Mesothelial cell of epicardium (in vitro differentiated cells): ENCODE measurements around the gene CGAS. TPM values are rescaled to one million over a fixed set of nuclear protein-coding genes. Genes with fewer than 3 reads are reported as not detected.
"Not testable (repeated sequence)": the region's sequence is repeated elsewhere in the genome, so short reads cannot be mapped to it uniquely, and the experiment has no call there.

ENCODE experiments used
- DNase-seq, 2 experiments: peaks; one replicate each; pipeline ENCODE4 v3.0.0; 2021; ENCODE audit warnings: low spot score in 2 of 2; ENCODE audit not compliant: unreplicated experiment in 2 of 2
- H3K27ac Mint-ChIP-seq: 2 replicates; pipeline ENCODE4 v1.8.0; 2021; ENCODE audit warnings: mixed read lengths
- H3K27me3 Mint-ChIP-seq: 2 replicates; pipeline ENCODE4 v1.8.0; 2021; ENCODE audit warnings: low read depth, mixed read lengths
- H3K36me3 Mint-ChIP-seq: 2 replicates; pipeline ENCODE4 v1.8.0; 2021; ENCODE audit warnings: mixed read lengths
- H3K4me1 Mint-ChIP-seq: 2 replicates; pipeline ENCODE4 v1.8.0; 2021; ENCODE audit warnings: mixed read lengths
- H3K4me3 Mint-ChIP-seq: 2 replicates; pipeline ENCODE4 v1.8.0; 2021; ENCODE audit warnings: mild to moderate bottlenecking, moderate library complexity, mixed read lengths
- H3K9me3 Mint-ChIP-seq: 2 replicates; pipeline ENCODE4 v1.8.0; 2021; ENCODE audit warnings: mixed read lengths
- CTCF ChIP-seq: fragments of 200-600 bp; sonication (generic); IDR thresholded peaks from one replicate; pipeline ENCODE4 v1.5.0; 2021; ENCODE audit warnings: antibody characterized with exemption; ENCODE audit not compliant: unreplicated experiment
- total RNA-seq: library from RNA; stranded (reverse); gene quantifications from 3 replicates; pipeline ENCODE4 v1.2.1, GENCODE V29; 2021

The CGAS gene
- total RNA-seq, 1 donor from 2014 or later = 0.65 TPM

- Mint-ChIP-seq H3K4me1 (no peaks in the 10 kb centered on the region), H3K4me3 (no peak within 1 kb of the TSS), H3K27me3 (peaks cover 2% of the 10 kb centered on the region), H3K36me3 (no peaks in the 10 kb centered on the region), H3K27ac (no peak within 1 kb of the TSS), H3K9me3 (no peaks in the 10 kb centered on the region)
- no peak for TF ChIP-seq CTCF
- no peak for DNase-seq
Measured at GRCh38 chr6:73394577-73395354, 57.3 kb downstream of the CGAS start, which contains the start of gene DDX43. TSS of gene DDX43 (plus strand) at chr6:73394828. CDS start at chr6:73394906, 78 bp downstream.

DNA sequence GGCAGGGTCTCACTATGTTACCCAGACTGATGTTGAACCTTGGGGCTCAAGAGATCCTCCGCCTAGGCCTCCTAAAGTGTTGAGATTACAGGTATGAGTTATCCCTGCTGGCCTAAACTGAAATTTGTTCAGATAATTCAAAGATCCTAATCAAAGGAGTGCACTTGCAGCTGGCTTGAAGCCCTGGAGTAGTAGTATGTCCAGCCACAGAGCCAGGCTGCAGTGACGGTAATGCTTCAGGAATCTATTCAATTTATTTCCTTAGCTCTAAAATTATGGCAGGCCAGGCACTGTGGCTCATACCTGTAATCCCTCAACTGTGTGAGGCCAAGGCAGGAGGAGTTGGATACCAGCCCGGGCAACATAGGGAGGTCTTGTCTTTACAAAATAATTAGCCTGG lies 58.8 kb downstream of the CGAS start:
- Mint-ChIP-seq H3K27me3 (peaks cover 4% of the 10 kb centered on the region), H3K4me3 (no peak overlapping the region), H3K9me3 (no peaks in the 10 kb centered on the region), H3K4me1 (peaks cover 2% of the 10 kb centered on the region), H3K27ac (no peak overlapping the region), H3K36me3 (no peaks in the 10 kb centered on the region)
- DNase-seq = no peak
- TF ChIP-seq CTCF = no peak

- DNase-seq, H3K27ac Mint-ChIP-seq, H3K9me3 Mint-ChIP-seq, H3K4me1 Mint-ChIP-seq, H3K36me3 Mint-ChIP-seq, H3K27me3 Mint-ChIP-seq, H3K4me3 Mint-ChIP-seq: not testable (repeated sequence)
Measured at GRCh38 chr6:73392188-73392587, 59.9 kb downstream of the CGAS start.

DNA sequence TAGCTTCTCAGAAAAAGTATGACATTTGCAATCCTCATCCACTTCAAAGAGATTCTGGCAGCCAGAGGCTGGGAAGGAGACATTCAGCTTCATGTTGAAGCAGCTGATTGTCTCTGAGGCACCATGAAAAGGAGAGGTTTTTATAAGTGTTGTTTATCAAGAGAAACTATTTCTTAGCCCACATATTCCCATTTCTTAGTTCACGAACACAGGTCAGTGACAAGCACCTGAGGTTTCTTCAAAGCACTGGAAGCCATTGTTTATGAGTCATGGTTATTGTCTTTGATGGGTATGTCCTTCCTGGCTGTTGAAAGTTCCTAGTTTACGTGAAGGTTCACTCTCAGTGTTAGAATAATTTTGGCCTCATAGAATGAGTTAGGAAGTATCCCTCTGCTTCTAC lies 60.4 kb downstream of the CGAS start:
- Mint-ChIP-seq H3K27ac (no peak overlapping the region), H3K9me3 (no peaks in the 10 kb centered on the region), H3K27me3 (peaks cover 6% of the 10 kb centered on the region), H3K4me3 (no peak overlapping the region), H3K4me1 (peaks cover 2% of the 10 kb centered on the region), H3K36me3 (no peaks in the 10 kb centered on the region)
- TF ChIP-seq CTCF = no peak
- DNase-seq = no peak

DNA sequence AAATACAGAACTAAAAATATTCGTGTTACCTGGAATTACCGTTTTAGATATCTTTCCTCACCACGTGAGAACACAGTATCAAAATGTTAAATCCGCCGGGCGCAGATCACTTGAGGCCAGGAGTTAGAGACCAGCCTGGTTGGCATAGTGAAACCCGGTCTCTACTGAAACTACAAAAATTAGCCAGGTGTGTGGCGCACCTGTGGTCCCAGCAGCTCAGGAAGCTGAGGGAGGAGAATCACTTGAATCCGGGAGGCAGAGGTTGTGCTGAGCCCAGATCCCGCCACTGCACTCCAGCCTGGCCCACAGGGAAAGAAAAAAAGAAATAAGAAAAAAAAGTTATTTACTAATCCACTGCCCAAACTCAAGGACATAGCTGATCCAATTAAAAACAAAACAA lies 62.2 kb downstream of the CGAS start:
- no peak for TF ChIP-seq CTCF
- Mint-ChIP-seq H3K4me3 (no peak overlapping the region), H3K27ac (no peak overlapping the region), H3K4me1 (peaks cover 2% of the 10 kb centered on the region), H3K27me3 (peaks cover 6% of the 10 kb centered on the region), H3K9me3 (no peaks in the 10 kb centered on the region), H3K36me3 (no peaks in the 10 kb centered on the region)
- no peak for DNase-seq

- TF ChIP-seq CTCF = peak; percentile 34
- no peaks in the 10 kb centered on the region for H3K9me3 Mint-ChIP-seq
- H3K4me3 Mint-ChIP-seq = peak overlapping the region; percentile 73
- no peaks in the 10 kb centered on the region for H3K36me3 Mint-ChIP-seq
- peaks cover 6% of the 10 kb centered on the region for H3K27me3 Mint-ChIP-seq
- peaks cover 2% of the 10 kb centered on the region for H3K4me1 Mint-ChIP-seq
- peak in 1 of 2 experiments; percentile 51 for DNase-seq
- peak overlapping the region; percentile 28 for H3K27ac Mint-ChIP-seq
Measured at GRCh38 chr6:73388800-73389512, 63.1 kb downstream of the CGAS start.
